NCI-H2227 (cell line): ENCODE measurements around the gene DYSF.

ENCODE experiments used
- DNase-seq: peaks from one replicate; lab custom pipeline; 2025; ENCODE audit not compliant: unreplicated experiment; lab: John Stamatoyannopoulos, UW

DYSF gene

GRCh38 chr2:71596011-71596410, 142.7 kb downstream of the DYSF start:
- no peak for DNase-seq

- DNase-seq, result no peak
Measured at GRCh38 chr2:71597756-71598155, 144.4 kb downstream of the DYSF start.

GRCh38 chr2:71598526-71598925, 145.2 kb downstream of the DYSF start:
- DNase-seq, result no peak

- DNase-seq, result no peak
Measured at GRCh38 chr2:71599038-71599437, 145.7 kb downstream of the DYSF start.

GRCh38 chr2:71599646-71600236, 146.4 kb downstream of the DYSF start:
- DNase-seq, result no peak

GRCh38 chr2:71600555-71600954, 147.2 kb downstream of the DYSF start:
- DNase-seq, result no peak

- no peak for DNase-seq
Measured at GRCh38 chr2:71601136-71602114, 148.1 kb downstream of the DYSF start.

GRCh38 chr2:71602115-71602495, 148.7 kb downstream of the DYSF start:
- DNase-seq, result no peak

GRCh38 chr2:71602581-71602980, 149.2 kb downstream of the DYSF start:
- no peak for DNase-seq

- DNase-seq, result no peak
Measured at GRCh38 chr2:71603311-71603811, 150.0 kb downstream of the DYSF start.

- DNase-seq, result no peak
Measured at GRCh38 chr2:71603851-71604725, 150.7 kb downstream of the DYSF start.

- DNase-seq, result no peak
Measured at GRCh38 chr2:71604726-71605120, 151.4 kb downstream of the DYSF start.

GRCh38 chr2:71605173-71605641, 151.8 kb downstream of the DYSF start:
- no peak for DNase-seq

- DNase-seq, result no peak
Measured at GRCh38 chr2:71605781-71606241, 152.4 kb downstream of the DYSF start.

- no peak for DNase-seq
Measured at GRCh38 chr2:71606244-71606643, 152.9 kb downstream of the DYSF start.

- DNase-seq, result no peak
Measured at GRCh38 chr2:71607151-71607889, 154.0 kb downstream of the DYSF start.

GRCh38 chr2:71608034-71608433, 154.7 kb downstream of the DYSF start:
- no peak for DNase-seq

- no peak for DNase-seq
Measured at GRCh38 chr2:71608441-71608840, 155.1 kb downstream of the DYSF start.

- DNase-seq, result no peak
Measured at GRCh38 chr2:71609029-71609428, 155.7 kb downstream of the DYSF start.

- no peak for DNase-seq
Measured at GRCh38 chr2:71609441-71609840, 156.1 kb downstream of the DYSF start.
